ENCODE results near the gene TM4SF1. TPM values are rescaled to one million over a fixed set of nuclear protein-coding genes. Genes with fewer than 3 reads are reported as not detected.

TM4SF1 gene
- total RNA-seq, 6 experiments from 2014 or later, result 7.9 to 63.0 (median 47.5) TPM

DNA sequence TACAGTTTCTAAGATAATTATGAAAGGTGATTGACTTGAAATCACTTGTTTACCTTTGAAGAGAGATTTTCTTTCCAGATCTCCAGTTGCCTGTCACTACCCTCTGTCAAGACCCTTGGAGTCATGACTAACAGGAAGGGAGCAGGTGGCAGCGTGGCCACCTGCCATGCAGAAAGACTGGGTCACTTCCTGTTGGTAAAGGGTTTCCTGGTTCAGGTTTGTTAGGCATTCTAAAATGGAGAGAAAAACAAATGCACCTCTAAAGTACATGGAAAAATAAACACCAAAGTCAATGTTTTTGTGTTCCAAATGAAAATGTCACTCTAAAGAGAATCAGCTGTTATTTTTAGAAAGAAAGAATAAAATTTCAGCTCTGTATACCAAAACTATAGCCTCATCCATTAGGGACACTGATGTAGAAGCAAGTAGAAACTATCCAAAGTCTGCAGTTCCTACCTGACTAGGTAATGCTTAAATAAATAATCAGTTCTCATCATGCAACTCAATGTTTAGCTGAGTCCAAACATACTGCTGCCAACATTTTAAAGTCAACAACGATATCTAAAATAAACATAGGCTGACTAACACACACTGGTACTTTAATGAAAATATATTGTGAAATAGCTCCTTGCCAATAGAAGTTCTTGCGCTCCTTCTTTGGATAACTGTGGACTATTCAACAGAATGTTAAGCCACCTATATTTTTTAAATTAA, 23.9 kb upstream of the TM4SF1 start:
- peaks cover 0 to 48% (median 12%) of the 10 kb centered on the region in 4 donors for H3K4me1 ChIP-seq
- WGBS (ENCODE audit: insufficient coverage, low coverage, low lambda C conversion rate, missing lambda C conversion rate), result 27% methylated on average over 3 of the region's 3 CpGs
- H3K27ac ChIP-seq, result peak overlapping the region; percentile 63 to 86 (median 85)
- H3K9me3 ChIP-seq, result no peaks in the 10 kb centered on the region
- peak in 2 of 3 donors; percentile 61 to 73 for DNase-seq
- peak; percentile 87 to 96 (median 90) for ATAC-seq
- H3K36me3 ChIP-seq, result no peaks in the 10 kb centered on the region
- H3K4me3 ChIP-seq, result no peak overlapping the region
- TF ChIP-seq, protein P1, sequence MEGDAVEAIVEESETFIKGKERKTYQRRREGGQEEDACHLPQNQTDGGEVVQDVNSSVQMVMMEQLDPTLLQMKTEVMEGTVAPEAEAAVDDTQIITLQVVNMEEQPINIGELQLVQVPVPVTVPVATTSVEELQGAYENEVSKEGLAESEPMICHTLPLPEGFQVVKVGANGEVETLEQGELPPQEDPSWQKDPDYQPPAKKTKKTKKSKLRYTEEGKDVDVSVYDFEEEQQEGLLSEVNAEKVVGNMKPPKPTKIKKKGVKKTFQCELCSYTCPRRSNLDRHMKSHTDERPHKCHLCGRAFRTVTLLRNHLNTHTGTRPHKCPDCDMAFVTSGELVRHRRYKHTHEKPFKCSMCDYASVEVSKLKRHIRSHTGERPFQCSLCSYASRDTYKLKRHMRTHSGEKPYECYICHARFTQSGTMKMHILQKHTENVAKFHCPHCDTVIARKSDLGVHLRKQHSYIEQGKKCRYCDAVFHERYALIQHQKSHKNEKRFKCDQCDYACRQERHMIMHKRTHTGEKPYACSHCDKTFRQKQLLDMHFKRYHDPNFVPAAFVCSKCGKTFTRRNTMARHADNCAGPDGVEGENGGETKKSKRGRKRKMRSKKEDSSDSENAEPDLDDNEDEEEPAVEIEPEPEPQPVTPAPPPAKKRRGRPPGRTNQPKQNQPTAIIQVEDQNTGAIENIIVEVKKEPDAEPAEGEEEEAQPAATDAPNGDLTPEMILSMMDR (IDR thresholded peaks at IDR 0.05), result no peak
- TF ChIP-seq POLR2A (IDR thresholded peaks at IDR 0.05), result peak; percentile 47
- intact Hi-C loops (cut with DNase I), result loop anchor here in 1 of 2 donors (5.0 kb wide), 1 partner anchor 71 kb away; the partner anchor contains the start of gene TM4SF4
- no peaks in the 10 kb centered on the region for H3K27me3 ChIP-seq

DNA sequence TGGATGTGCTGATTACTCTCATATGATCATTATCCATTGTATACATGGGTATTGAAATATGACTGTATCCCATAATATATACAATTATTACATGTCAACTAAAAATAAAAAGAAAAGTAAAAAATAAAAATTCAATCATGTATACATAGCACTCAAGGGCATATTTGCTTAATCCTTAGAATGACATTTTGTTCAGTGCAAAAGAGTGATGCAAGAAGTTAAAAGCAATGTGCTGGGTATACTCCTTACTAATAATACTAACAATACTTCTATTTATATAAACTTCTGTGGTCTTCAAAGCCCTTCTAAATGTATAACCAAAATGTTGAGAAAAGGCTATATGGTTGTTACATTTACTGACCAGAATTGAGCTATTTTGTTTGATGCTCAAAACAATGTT, 23.2 kb upstream of the TM4SF1 start:
- ATAC-seq (no peak), DNase-seq (no peak)
- intact Hi-C loops (cut with DNase I), result loop anchor here in 1 of 2 donors (5.0 kb wide), 1 partner anchor 72 kb away; the partner anchor contains the start of gene TM4SF4
- H3K27me3 ChIP-seq, result no peaks in the 10 kb centered on the region
- no peaks in the 10 kb centered on the region for H3K36me3 ChIP-seq
- no peak overlapping the region for H3K4me3 ChIP-seq
- H3K9me3 ChIP-seq, result no peaks in the 10 kb centered on the region
- TF ChIP-seq, protein P1 (IDR thresholded peaks at IDR 0.05), result no peak
- no peak for TF ChIP-seq POLR2A (IDR thresholded peaks at IDR 0.05)
- peak overlapping the region; percentile 63 to 86 (median 85) for H3K27ac ChIP-seq
- H3K4me1 ChIP-seq, result peaks cover 0 to 55% (median 15%) of the 10 kb centered on the region in 4 donors

DNA sequence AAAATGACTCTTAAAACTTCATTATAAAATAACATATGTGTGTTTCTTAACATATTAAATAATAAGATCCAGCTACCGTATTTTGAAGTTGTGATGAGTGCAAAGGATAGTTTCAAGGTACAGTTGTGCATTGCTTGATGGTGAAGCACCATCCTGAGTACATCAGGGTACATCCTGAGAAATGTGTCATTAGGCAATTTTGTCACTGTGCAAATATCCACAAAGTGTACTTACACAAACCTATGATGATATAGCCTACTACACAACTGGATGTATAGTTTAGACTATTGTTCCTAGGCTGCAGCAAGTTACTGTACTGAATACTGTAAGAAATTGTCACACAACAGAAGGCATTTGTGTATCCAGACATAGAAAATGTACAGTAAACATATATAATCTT, 20.8 kb upstream of the TM4SF1 start:
- no peak for DNase-seq
- intact Hi-C loops (cut with DNase I), result loop anchor here in 1 of 2 donors (10.0 kb wide), 1 partner anchor 77 kb away; the partner anchor contains the start of gene TM4SF4
- 93% methylated on average over 1 of the region's 1 CpG for WGBS (ENCODE audit: insufficient coverage, low coverage, low lambda C conversion rate, missing lambda C conversion rate)

DNA sequence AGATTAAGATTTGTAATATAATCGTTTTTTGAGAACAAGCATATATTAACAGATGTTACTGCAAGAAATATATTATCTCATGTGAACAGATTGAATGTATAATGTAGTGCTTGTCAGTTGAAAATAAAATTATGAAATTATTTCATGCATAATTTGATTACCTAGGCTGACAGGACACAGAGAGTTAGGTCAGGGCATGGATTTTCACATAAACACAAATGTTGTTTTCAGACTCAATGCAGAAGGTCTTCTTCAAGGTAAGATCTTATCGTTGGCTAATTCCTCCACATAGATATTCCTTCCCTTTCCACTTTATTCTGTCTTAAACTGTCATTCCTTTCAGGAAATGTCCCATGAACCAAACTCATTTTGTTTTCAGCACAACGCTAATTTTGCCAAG, 20.1 kb upstream of the TM4SF1 start:
- no peaks in the 10 kb centered on the region for H3K36me3 ChIP-seq
- WGBS (ENCODE audit: insufficient coverage, low coverage, low lambda C conversion rate, missing lambda C conversion rate), result 50% methylated on average over 3 of the region's 3 CpGs
- TF ChIP-seq POLR2A (IDR thresholded peaks at IDR 0.05), result no peak
- TF ChIP-seq, protein P1 (IDR thresholded peaks at IDR 0.05), result no peak
- H3K4me3 ChIP-seq, result no peak overlapping the region
- intact Hi-C loops (cut with DNase I), result loop anchor here in 1 of 2 donors (10.0 kb wide), 1 partner anchor 77 kb away; the partner anchor contains the start of gene TM4SF4
- H3K27ac ChIP-seq, result no peak overlapping the region
- no peaks in the 10 kb centered on the region for H3K9me3 ChIP-seq
- ATAC-seq (no peak), DNase-seq (no peak)
- no peaks in the 10 kb centered on the region for H3K27me3 ChIP-seq
- H3K4me1 ChIP-seq, result peaks cover 0 to 63% (median 20%) of the 10 kb centered on the region in 4 donors

More for the DNA sequence above, 20.8 kb upstream of the TM4SF1 start:
- TF ChIP-seq, protein P1 (IDR thresholded peaks at IDR 0.05), result no peak
- no peak for TF ChIP-seq POLR2A (IDR thresholded peaks at IDR 0.05)
- H3K27me3 ChIP-seq, result no peaks in the 10 kb centered on the region
- H3K9me3 ChIP-seq, result no peaks in the 10 kb centered on the region
- peaks cover 0 to 64% (median 20%) of the 10 kb centered on the region in 4 donors for H3K4me1 ChIP-seq
- H3K4me3 ChIP-seq, result no peak overlapping the region
- no peak for ATAC-seq
- H3K27ac ChIP-seq, result no peak overlapping the region
- H3K36me3 ChIP-seq, result no peaks in the 10 kb centered on the region
